Stimulated activated CD4-positive, alpha-beta T cell treated with anti-CD3 and anti-CD28 coated beads, Interleukin-1b, Interleukin-23, amount 100 ng/mL, for 48 hours (primary cell): Measurements from ENCODE around the gene ETFA.
"Not testable (repeated sequence)": the region's sequence is repeated elsewhere in the genome, so short reads cannot be mapped to it uniquely, and the experiment has no call there.

Experiments
- DNase-seq: peaks from one replicate; pipeline ENCODE4 v3.0.0-alpha.2; 2020

Gene ETFA

DNA sequence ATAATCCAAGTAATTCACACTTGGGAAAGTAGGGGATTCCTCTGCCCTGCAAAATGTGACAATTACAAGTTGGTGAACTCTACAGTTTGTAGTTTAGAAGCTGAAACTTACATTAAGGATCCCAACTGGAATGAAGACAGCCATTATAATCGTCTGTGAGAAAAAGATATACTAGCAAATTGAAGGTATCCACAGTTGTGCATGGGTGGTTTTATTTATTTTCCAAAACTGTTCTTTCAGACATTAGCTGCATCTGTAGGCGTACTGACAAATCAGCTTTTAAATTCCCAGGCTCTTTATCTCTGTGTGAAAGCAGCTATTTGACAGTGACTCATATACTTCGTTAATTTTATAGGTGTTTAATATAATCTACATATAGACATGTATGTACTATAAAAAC, 12.8 kb upstream of the ETFA start:
- no peak for DNase-seq

DNA sequence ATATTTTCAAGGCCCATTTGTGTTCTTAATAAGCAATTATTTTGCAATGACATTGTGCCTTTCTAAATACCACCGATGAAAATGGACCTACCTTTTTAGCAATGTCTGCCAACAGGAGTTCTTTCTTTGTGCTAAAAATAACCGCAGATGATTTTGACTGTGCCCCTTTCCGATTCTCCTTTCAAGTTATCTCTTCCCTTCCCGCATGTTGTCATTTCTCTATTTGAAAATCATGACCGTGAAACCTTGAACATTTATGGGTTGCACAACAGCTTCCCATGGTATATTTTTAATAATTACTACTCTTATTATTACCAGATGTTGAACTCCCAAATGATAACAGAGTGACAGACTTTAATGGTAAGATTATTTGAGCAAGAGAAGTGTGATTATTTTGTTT, 10.3 kb upstream of the ETFA start:
- DNase-seq = no peak

DNA sequence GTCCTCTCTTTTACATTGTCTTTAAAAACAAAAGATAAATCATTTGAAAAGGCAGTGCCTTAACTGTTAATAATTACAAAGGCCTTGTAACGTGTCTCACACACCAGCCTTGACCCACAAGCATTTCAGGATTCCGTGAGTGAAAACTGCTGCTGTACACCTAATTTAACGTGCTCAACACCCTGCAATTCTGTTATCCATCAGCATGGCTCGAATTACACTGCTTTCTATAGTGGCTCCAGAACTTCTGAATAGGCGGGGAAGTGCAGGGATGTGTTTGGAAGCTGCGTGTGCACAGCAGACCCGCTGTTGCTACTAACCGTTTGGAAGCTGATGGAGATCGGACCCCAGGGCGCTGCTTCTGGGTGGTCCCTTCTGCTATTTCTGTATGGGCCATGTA, 9.9 kb upstream of the ETFA start:
- no peak for DNase-seq

DNA sequence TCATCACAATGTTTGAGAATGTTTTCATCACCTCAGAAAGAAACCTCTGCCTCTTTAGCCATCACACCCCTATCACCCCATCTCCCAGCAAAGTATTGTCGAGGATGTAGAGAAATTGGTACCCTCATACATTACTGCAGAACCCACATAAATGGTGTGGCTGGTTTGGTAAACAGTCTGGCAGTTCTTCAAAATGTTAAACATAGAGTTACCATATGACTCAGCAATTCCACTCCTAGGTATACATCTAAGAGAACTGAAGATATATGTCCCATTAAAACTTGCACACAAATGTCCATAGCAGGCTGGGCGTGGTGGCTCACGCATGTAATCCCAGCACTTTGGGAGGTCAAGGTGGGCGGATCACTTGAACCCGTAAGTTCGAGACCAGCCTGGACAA, 8.7 kb upstream of the ETFA start:
- DNase-seq = no peak

DNA sequence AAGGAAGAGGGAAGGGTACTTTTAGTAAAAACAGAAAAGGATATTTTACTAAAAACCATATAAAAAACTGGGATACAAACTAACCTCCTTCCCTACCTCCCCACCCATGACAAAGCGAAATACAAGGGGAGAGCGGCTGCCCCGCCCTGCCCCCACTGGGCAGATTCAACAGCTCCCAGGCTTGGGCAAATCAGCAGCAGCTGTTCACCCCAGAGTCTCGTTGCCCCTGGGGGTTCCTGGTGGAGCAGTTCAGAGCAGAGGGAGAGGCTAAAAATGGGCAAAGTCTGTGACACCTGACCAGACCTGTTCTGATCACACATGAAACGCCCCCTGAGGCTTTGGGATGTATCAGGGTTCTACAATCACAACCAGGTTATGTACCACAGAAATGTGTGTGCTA, 2.5 kb upstream of the ETFA start:
- no peak for DNase-seq

DNA sequence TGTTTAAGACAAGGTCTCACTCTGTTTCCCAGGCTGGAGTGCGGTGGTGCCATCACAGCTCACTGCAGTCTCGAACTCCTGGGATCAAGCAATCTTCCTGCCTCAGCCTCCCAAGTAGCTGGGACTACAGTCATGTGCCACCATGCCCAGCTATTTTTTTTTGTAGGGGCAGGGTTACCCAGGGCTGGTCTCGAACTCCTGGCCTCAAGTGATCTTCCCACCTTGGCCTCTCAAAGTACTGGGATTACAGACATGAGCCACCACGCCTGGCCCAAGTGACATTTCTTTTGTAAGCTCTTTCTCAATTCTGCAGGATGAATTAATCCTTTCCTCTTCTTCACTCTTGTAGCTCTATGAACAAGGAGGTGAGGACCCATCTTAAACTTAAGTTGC, 1.9 kb upstream of the ETFA start:
- DNase-seq = not testable (repeated sequence)

DNA sequence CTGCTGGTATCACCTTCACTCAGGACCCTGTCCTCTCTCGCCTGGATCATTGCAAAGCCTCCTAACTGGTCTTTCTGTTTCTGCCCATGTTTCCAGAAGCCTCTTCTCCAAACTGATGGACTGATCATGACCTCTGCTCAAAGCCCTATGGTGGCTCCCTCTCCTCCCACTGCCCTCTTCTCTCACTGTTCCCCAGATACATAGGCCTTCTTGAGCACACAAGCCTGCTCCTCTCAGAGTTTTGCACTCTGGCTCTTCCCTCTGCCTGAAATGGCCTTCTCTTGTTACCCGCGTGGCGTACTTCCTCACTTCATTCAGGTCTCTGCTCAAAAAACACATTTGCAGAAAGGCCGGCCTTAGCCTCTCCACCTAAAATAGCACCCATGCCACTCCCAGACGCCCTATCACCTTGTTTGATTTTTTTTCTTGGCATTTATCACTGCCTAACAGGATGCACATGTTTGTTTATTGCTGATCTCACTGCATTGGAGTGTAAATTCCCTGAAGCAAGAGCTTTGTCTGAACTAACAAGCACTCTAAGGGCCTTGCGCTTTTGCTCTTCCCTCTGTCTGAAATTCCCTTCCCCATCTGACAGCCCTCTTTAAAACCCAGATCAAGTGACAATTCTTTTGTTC, 1.4 kb upstream of the ETFA start:
- no peak for DNase-seq

DNA sequence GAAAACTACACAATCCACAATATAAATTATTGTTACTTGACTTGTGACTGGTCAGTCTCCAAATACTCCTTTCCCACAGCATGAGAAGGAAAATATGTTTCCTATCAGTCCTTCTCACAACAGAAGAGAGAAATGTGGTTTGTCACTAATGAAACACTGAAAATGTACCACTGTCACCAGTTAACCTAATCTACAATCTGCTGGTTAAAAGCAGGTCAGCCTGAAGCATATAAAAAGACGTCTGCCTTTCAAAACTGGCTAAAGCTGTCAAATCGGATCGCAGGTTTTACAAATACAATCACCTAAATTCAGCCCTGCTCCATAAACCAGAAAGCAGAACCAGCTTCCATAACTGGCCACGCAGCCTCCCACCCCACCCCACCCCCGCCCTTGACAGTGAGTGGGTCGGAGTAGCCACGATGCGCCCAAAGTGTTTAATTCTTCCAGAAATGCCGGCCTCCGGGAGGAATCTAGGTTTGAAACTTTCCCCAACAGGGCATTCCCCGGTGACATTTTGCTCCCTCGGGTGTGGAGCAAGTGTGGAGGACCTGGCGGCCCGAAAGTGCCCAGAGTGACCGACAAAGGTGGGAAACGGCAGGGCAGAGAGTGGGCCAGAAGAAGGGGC, 682 bp downstream of the ETFA start:
- peak; percentile 5 for DNase-seq

DNA sequence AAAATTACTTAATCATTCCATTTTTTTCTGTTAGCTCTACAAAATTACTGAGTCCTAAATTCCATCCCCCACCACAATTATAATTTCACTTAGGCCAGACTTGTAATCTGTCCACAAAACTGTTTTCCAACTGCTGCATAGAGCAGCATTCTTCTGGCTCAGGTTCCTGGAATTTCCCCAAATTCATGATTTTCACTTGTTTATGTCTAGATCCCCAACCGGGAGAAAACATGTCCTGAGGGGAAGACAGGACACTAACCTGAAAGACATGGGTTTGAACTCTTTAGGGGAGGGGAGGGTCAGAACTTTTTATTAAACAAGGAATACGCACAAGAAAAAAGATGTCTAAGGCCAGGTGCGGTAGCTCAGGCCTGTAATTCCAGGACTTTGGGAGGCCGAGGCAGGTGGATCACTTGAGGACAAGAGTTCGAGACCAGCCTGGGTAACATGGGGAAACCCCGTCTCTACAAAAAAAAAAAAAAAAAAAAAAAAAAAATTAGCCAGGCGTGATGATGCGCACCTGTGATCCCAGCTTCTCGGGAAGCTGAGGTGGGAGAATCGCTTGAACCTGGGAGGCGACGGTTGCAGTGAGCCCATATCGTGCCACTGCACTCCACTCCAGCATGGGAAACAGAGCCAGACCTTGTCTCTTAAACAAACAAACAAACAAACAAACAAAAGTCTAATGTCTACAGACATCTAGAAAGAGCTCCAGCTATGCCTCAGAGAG, 1.5 kb downstream of the ETFA start:
- no peak for DNase-seq

DNA sequence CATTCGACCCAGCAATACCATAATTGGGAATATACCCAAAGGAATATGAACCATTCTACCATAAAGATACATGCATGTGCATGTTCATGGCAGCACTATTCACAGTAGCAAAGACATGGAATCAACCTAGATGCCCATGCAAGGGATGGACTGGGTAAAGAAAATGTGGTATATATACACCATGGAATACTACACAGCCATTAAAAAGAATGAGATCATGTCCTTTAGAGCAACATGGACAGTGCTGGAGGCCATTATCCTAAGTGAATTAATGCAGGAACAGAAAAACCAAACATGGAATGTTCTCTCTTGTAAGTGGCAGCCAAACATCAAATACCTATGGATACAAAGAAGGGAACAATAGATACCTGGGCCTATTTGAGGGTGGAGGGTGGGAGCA, 7.4 kb downstream of the ETFA start:
- no peak for DNase-seq

DNA sequence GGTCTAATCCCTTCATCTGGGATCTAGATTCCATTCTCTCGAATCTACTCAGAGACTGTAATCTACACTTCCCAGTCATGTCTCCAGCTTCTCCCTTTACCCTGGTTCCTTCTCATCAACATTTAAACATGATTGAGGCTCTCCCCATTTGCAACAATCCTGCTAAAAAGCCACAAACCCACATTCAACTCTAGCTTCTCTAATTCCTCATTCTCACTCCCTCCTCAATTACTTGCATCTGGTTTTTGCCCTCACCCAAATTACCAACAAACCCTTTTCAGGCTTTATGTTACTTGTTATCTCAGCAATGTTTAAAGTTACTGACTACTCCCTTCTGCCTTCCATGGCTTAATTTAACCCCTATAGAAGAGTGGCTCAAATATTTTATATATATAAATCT, 11.5 kb downstream of the ETFA start:
- no peak for DNase-seq

DNA sequence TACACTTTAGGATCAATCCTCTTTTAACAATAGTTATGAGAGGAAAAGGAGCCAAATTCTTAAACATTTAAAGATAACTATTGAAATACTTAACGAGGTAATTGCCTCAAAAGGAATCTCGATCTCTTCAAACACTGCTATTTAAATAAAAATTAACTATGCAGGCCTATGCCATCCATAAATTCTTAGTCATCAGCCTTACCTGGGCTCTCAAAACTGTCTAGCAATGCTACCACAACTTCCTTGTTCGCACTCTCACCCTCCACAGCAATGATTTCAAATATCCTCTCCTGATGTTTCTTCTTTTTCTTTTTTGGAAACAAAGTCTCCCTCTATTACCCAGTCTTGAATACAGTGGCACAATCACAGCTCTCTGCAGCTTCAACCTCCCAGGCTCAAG, 12.3 kb downstream of the ETFA start:
- DNase-seq = no peak

DNA sequence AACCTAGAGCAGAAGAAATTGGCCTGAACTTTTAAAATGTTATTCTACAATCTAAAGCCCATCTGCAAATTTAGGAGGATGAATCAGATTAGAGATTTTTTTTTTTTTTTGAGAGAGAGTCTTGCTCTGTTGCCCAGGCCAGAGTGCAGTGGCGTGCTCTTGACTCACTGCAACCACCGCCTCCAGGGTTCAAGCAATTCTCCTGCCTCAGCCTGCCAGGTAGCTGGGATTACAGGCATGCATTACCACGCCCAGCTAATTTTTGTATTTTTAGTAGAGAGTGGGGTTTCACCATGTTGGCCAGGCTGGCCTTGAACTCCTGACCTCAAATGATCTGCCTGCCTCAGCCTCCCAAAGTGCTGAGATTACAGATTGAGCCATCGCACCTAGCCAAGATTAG, 13.3 kb downstream of the ETFA start:
- DNase-seq = not testable (repeated sequence)

DNA sequence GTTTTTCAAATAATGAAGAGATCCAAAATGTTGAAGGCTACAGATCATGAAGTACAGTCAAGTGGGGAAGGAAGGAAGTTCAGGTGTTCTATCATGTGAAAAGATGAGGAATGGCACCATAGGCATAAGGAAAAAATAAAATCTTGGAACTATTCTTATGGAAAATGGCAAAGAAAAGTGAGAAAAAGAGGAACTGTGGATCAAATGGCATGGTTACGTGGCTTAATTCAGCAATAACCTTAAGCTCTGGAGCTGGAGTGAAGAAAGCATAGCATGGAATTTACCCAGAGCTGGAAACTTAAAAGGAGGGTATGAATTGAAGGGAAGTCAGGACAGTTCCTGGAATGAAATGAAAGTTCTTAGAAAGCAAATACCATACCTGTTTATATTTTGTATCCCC, 14.4 kb downstream of the ETFA start:
- DNase-seq = no peak

DNA sequence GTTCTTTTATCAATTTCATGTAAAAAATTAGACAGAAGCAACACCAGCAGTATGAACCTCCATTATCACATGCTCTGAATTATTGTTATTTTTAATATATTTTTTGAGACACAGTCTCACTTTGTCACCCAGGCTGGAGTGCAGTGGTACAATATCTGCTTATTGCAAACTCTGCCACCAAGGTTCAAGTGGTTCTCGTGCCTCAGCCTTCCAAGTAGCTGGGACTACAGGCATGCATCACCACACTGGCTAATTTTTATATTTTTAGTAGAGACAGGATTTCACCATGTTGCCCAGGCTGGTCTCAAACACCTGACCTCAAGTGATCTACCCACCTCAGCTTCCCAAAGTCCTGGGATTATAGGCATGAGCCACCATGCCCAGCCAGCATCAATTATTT, 16.8 kb downstream of the ETFA start:
- DNase-seq = not testable (repeated sequence)

DNA sequence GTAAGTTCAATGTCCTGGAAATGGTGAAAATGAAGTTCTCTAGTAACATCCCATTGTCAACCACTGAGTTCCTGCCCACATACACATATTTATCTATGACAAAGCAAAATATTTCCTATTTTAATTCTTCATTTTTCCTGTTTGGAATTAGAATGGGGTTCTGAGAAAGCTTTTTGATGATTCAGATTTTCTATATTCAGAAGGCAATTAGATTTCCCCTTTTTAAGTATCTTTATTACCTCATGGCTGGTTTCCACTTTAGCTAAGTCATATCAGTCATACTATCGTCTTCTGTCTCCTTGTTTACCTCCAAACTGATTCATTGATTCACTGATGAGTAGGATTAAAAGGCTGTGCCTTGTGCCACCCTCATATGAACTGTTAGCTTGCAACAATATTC, 17.9 kb downstream of the ETFA start:
- DNase-seq = no peak

DNA sequence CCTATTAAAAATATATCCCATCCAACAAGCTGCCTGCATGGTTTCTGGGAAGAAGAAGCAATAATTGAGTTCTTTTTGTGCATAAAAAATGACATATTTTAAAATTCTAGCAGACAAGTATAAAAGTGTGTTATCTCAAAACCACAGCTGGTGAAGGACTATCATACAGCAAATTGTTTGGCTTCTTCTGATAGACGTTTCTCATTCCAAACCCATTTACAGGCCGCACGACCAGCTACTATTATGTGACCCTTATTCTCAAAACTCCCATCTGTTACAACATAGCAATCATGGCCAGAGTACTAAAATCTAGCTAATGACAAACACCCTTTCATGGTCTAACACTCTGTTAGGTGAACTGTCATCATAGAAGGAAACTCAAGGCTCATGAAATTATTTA, 21.7 kb downstream of the ETFA start:
- DNase-seq = no peak

DNA sequence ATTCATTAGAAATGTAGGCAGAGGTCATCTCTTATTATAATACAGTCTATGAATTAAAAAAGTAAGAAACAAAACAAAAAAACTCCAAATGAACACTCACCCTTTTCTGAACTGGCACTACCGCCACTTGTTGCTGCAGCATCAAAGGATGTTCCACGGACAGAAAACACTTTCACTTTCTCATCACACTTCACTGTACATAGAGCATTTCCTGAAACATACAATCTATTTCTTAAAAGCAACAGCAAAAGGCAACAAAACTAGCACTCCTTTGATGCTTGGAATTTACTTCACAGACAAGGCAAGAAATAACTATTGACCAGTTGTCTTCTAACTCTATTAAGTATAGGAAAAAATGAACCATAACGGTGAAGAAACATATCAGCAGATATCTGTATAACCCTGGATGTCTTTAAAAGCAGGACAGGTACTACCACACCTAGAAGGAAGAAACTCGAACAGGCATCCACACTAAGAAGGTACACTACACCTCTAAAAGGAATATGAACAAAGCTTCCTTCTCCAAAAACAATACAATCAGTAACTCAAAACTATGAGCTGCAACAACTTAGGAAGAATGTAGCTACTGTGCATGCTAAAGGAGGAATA, 24.9 kb downstream of the ETFA start:
- DNase-seq = peak; percentile 5

DNA sequence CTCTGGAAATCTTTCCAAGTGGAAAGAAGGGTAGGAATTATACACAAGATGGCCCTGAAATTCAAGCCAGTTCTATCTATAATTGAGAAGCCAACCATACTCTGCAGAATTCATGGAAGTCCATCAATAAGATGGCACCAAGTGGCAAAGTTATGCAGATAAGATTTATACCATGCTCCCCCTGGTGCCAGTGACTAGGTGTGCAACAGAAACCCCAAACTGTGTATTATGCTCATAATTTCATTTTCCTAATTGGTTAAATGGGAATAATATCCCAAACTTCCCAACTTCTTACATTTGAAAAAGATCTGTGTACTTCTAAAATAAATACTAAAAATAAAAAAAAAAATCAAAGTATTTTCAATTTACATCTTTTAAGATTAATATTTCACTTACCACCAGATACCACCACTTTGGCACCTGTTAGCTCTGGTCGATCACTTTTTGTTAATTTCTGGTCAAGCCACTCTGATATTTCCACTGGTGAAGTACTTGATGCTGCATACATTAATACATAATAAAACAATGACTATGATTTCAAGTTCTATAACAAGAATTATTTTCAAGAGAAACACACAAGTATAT, 25.9 kb downstream of the ETFA start:
- DNase-seq = no peak

DNA sequence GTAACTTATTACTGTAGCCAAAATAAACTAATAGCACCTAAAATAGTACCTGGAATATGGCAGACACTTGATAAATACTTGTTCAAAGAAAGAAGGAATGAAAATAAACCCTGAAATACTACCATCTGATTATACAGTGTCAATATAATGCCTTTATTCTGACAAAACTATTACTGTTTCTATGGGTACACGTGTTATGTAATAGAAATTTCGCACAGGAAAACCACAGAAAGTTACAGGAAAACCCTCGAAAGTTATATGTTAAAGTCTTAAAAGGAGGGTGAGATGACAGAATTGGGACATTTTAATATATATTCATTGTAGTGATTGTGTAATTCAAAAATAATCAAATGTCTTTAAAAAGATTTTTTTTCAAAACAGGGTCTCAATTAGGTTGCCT, 28.8 kb downstream of the ETFA start:
- no peak for DNase-seq

DNA sequence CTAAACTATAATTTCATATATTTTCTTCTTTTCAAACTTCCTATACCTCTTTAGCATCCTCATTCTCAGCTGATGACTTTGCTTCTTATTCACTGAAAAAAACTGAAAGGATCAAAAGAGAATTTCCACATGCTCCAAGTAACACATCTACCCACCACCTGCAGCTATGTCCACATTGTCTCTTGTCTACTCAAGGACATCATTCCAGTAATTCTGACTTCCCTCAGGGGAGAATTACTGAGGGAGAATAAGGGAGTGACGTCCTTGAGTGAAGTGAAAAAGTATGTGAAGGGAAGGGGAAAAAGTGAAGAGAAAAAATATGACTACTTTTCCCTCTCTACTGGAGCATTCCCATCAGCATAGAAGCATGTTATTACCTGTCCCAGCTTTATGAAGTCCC, 32.6 kb downstream of the ETFA start:
- DNase-seq = no peak

DNA sequence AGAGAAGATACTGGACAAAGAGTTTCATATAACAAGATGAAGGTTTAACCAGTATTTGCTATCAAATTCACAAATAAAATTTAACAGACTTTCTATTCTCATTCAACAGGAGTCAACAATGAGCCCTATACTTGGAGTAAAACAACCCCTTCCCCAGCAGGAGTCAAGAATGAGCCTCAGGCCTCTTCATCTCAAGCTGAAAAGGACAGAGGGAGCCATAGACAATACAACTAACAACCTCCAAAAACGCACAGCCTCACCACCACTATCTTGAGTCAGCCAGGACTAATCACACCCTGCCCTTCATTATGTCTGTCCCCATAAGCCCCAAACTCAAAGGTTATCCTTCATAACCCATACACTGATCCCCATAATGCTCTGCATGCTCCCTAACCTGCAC, 36.4 kb downstream of the ETFA start:
- no peak for DNase-seq

DNA sequence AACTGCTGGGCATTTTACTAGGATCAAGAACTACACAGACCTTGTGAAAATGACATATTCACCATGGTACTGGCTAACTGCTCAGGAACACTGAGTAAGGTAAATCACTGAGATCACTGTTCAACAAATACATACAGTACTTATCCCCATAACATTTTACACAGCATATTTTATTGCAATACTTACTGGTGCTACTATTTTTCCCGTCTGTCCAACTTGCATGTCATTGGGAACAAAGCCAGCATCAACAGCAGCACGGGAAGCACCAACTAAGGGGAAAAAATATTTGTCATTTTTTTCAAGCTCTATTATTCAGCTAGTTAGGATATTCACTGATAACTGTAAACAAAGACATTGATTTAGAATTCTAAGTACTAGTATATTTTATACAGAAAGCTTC, 37.0 kb downstream of the ETFA start:
- no peak for DNase-seq

DNA sequence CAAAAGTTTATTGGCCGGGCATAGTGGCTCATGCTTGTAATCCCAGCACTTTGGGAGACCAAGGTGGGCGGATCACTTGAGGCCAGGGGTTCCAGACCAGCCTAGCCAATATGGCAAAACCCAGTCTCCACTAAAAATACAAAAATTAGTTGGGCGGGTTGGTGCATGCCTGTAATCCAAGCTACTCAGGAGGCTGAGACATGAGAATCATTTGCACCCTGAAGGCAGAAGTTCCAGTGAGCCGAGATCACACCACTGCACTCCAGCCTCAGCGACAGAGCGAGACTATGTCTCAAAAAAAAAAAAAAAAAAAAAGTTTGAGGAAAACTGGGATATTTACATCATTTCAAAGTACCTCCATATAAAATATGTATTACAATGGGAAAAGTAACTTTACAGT, 40.4 kb downstream of the ETFA start:
- no peak for DNase-seq
